CMK (cell line): Measurements from ENCODE around the gene MRPS12.
"Not testable (repeated sequence)": the region's sequence is repeated elsewhere in the genome, so short reads cannot be mapped to it uniquely, and the experiment has no call there.

Experiments used
- DNase-seq: peaks from one replicate; pipeline ENCODE4 v3.0.0-alpha.2; 2010; ENCODE audit warnings: low read depth

The MRPS12 gene

DNA sequence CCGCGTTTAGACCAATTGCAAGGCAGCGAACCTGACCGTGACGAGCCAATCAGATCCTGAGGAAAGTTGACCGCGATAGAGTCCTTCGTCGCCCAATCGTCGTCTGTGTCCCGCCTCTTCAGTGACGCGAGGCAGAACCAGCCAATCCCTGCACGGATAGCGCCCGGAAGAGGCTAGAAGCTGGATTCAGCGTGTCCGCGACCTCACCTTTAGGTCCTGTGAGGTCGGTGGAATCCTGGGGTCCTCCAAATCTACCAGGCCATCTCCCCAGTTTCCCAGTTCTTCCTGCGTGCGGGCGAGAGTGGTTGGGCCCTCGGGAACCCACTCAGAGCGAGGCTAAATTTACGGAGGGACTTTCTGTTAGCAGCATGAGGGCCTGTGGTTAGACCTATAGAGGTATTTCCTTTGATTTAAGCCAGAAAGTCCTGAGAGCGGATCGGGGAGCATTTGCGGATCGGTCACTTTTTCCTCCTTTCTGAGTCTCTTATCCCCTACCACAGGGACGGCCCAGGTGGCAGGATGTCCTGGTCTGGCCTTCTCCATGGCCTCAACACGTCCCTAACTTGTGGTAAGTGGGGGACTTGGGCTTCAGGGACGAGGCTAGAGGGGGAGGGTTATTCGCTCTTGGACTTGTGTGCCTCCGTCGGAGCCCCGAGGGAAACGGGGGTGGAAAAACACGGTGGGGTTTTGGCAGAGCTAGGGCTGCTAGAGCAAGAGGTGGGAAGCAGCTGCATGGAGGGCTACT is at the start of gene MRPS12:
MRPS12 (plus strand) TSS at position 169 of the 745 bp plus-strand sequence; CDS start at position 520, 351 bp downstream.
- DNase-seq: peak; percentile 99

DNA sequence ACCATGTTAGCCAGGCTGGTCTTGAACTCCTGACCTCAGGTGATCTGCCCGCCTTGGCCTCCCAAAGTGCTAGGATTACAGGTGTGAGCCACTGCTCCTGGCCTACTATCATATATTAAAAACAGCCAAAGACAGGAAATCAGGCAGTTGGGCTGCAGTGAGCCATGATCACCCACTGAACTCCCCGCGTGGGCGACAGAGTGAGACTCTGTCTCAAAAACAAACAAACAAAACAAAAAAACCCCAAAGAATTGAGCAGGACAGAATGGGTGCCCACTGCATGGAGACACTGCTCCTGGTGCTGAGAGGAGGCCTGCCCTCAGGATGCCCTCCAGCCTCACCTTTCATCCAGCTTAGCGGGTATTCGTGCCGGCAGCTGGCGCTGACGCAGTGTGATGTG is 47.5 kb upstream of the MRPS12 start:
- no peak for DNase-seq

DNA sequence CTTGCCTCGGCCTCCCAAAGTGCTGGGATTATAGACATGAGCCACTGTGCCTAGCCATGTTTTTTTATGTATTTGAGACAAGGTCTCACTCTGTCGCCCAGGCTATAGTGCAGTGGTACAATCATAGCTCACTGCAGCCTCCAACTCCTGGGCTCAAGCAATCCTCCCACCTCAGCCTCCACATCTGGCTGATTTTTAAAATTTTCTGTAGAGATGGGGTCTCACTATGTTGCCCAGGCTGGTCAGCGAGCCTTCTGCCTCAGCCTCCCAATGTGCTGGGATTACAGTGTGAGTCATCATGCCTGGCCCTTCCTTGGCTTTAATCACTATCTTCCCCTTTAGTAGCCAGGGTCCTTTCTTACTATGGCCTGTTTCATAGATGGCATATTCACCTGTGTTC is 46.1 kb upstream of the MRPS12 start:
- DNase-seq: not testable (repeated sequence)

DNA sequence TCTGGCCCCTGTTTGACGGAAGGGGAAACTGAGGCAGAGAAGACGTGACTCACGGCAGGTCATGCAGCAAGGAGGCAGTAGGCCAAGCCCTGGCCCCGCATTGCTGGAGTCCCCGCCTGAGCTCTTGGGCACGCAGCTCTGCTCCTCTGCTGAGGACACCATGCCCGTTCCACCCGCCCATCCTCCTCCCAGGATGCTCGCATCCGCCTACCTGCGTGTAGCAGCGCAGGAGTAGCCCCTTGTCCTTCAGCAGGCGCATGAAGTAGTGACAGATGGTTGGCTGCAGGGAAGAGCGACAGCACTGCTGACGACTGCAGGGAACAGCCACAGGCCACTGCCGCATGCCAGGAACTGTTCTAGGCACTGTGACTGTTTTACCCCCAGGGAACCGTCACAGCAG is 41.9 kb upstream of the MRPS12 start:
- no peak for DNase-seq

DNA sequence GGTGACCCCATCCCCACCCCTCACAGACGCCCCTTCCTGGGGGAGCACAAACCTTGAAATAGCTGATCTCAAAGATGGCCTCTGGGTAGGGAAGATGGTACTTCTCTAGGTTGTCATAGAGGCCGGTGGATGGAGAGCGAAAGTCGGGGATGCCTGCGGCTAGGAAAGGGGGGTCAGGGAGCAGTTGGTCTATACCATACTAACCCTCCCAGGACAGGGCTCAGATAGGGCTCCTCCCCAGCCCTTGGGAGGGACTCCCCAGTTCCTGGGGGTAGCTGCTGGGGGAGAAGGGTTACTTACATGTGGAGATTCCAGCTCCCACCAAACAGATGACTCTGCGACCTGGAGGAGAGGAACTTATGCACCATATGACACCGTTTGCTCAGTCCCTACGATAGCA is 40.9 kb upstream of the MRPS12 start:
- DNase-seq: no peak

DNA sequence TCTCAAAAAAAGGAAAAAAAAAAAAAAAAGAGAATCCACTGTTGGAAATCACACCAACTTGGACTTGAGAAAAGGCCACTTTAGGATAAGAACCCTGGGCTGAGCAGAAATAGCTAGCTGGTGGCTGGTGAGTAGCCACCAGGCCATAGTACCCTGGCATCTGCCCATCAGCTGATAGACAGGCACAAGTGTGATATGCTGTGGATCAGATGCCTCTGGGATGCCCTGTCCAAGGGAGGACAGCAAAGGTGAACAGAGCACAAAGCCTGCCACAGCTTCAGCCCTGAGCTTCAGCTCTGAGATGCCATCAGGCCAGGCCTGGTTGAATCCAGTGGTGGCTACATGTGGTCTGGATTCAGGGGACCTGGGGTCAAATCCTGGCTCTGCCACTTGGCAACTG is 40.1 kb upstream of the MRPS12 start:
- DNase-seq: no peak

DNA sequence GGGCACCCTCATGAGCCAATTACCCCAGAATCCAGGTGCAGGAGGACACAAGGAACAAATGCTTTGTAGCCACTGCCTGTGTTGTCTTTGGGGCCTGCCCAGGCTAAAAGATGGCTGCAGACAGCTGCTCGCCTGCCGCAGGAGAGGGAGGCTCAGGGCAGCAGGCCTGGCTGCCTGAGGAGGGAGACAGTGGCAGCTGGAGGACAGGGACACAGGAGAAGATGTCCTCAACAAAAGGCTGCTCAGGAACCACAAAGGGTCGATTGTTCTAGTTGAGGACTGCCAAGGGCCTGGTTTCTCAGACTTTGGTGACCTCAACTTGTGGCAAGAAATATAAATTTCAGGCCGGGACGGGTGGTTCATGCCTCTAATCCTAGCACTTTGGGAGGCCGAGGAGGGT is 39.0 kb upstream of the MRPS12 start:
- DNase-seq: no peak

DNA sequence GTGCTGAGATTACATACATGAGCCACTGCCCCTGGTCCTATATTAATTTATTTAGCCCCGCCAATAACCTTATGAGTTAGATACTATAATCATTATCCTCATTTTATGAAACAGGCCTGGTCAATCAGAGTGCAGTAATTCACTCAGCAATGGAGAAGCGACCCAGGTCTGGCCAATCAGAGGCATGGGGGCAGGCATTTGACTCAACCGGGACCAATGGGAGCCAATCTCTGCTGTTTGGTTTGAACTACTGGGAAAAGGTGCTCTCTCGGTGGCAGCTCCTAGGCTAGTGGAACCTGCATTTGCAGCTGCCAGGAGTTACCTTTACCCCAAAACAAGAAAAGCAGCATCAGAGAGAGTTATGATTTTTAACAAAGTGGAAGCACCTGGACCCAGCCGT is 37.9 kb upstream of the MRPS12 start:
- DNase-seq: no peak

DNA sequence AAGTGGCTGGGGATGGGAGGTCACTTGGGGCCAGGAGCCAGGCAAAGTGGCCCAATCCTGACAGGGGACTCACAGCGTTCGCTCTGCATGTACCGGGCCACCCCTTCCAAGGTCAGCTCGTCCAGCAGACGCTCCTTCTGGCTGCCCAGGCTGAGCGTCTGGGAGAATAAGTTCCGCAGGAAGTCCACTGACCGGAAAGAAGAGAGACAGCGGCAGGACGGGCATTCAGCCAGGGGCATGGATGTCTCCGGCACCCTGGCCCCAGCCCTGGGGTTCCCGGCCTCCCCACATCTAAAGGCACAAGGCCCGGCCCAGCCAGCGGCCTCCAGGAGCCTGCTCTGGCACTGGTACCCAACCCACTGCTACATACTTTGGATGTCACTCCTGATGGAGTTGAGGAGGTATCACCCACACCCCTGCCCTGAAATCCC is 37.4 kb upstream of the MRPS12 start:
- no peak for DNase-seq

DNA sequence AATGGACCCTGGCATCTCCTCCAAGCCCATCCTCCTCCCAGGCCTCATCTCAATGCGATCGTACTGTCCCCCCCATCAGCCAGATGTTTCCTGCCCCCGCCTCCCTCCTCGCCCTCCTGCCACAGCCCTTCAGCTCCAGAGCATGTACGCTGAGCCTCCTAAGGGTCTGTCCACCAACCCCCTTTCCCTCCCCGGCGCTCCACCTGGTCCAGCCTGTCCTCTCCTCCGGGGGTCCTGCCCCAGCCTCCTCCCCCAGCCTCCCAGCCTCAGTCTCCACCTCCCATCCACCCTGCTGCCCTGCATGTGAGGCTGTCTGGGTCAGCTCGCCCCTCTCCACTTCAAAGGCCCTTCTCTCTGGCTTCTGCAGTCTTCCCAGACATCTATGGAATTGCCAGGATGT is 35.8 kb upstream of the MRPS12 start:
- DNase-seq: no peak

DNA sequence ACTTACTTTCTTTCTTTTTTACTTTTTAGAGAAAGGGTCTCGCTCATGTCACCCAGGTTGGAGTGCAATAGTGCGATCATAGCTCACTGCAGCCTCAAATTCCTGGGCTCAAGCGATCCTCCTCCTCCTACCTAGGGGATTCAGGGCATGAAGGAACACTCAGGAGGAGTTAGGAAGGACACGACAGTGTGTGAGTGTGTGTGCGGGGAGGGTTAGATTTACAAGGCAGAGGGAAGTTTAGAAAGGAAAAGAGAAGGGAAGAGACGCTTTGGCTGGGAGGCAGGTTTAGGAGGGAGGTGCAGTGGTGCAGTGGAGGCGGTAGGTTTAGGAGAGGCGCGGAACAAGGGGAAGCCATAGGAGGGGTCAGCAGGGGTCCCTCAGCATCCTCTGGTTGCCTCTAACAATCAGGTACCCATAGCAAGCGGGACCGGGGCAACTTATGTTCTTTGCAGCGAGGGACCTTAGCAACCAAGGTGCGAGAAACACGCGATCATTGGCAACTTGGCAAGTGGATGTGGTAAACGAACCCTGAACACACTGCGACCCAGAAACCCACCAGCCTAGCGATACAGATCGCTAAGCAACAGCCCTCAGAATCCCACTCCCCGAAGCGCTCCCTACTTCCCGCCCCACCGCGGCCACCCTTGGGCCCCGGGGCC is 31.8 kb upstream of the MRPS12 start:
- DNase-seq: no peak

DNA sequence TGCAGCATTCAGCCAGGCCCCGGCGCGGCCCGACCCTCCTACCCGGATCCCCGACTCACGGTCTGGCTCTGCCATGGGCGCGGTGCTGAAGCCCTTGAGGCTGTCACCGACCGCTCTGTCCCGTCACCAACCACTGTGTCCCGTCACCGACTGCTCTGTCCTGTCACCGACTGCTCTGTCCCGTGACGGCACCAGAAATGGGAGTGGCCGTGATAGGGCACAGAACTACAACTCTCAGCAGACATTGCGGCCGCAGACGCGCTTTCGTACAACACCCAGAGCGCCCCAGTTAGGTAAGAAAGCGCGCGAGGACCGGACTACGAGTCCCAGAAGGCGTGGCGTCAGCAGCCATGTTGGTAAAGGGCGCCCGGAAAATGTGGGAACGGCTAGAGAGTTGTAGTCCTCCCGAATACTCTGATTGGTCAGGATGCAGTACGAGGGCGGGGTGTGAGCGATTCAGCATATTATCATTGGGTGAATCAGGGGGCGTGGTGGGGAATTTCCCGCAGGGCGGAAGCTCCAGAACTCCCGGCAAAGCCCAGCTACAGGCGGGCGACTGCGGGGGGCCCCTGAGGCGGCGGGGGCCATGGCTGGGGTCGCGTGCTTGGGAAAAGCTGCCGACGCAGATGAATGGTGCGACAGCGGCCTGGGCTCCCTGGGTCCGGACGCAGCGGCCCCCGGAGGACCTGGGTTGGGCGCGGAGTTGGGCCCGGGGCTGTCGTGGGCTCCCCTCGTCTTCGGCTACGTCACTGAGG is 31.1 kb upstream of the MRPS12 start, which contains the start of the genes NFKBIB and SIRT2:
NFKBIB (plus strand) TSS at position 523 of the 755 bp plus-strand sequence; CDS start at position 587, 64 bp downstream.
SIRT2 (minus strand) TSS at position 172 of the 755 bp plus-strand sequence; CDS start at position 75, 97 bp downstream.
- DNase-seq: peak; percentile 99

DNA sequence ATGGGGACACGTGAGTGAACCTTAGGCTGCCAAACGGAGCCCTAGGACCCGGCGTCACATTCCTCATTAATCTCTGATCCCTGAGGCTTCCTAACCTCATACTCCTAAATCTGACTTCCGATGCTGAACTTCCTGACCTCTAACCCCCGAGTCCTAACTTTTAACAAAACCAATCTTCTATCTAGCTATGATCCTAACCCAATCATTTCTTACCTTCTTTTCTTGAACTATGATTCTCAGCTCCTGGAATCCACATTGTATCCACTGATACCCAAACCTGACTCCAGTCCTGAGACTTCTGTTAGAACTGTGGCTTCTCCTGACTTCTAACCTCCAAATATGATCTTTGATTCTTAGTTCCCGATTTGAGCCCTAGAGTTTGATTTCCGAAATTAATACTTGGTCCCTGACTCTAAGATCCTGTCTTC is 30.5 kb upstream of the MRPS12 start:
- no peak for DNase-seq

DNA sequence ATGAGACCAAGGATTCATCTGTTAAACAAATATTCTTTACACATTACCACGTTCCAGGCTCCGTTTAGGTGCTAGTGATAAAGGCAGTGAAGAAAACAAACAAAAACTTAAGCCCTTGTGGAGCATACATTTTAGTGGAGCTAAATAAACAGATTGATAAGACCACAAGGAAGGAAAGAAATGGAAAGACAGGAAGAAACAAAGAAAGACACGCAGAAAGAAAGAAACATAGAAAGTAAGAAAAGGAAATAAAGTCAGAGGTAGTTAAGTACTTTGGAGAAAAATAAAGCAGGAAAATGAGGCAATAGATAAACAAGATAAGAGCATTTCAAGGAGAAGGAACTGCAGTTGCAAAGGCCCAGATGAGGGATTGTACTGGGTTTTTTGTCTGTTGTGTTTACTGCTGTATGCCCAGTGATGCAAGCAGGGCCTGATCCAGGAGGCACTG is 30.0 kb upstream of the MRPS12 start:
- no peak for DNase-seq

DNA sequence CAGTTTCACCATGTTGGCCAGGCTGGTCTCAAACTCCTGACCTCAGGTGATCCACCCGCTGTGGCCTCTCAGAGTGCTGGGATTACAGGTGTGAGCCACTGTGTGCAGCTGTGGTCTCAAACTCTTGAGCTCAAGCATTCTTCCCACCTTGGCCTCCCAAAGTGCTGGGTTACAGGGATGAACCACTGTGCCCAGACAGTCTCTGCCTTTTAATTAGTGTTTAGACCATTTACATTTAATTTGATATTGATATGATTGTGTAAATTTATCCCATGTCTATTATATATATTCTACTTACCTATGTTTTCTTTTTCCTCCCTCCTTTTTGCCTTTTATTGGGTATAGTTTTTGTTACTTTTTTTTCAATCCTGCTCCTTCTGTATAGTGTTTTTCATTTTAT is 29.1 kb upstream of the MRPS12 start:
- DNase-seq: no peak

DNA sequence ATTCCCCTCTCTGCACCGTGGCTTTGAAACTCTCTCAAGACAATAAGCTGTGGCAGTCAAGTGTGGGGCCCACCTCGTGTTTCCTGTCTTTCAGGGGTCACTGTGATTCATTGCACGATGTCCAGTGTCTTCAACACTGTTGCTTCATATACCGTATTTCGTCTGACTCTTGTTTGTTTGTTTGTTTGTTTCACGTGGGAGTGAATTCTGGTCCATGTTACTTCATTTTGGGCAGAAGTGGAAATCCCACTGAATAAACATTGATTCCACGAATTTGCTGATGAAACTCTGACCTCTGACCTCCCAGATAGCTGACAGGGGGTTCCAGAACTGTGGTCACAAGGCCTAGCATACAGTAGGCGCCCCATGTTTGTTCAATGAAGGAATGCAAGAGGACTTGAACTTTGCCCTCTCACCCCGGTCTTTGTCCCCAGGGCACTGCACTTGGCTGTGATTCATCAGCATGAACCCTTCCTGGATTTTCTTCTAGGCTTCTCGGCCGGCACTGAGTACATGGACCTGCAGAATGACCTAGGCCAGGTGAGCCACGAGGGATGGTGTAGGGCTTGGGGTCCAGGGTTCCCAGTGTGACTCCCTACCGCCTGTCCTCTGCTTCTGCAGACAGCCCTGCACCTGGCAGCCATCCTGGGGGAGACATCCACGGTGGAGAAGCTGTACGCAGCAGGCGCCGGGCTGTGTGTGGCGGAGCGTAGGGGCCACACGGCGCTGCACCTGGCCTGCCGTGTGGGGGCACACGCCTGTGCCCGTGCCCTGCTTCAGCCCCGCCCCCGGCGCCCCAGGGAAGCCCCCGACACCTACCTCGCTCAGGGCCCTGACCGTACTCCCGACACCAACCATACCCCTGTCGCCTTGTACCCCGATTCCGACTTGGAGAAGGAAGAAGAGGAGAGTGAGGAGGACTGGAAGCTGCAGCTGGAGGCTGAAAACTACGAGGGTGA is 25.9 kb upstream of the MRPS12 start:
- DNase-seq: no peak

DNA sequence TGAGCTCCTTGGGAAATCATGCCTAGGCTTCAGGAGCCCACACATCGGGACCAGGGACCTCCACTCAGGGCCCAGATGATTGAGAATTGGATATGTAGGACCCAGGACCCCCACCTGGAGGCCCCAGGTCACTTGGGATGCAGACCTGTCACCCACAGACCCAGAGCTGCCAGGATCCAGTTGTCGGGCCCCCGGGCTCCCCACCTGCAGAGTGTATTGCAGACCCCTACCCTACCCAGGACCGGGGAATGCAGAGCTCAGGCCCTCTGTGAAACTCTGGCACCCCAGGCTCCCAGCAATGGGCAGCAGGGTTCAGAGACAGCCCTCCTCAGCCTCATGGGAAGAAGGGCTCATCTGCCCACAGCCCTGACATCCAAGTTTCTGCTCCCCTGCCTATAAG is 25.1 kb upstream of the MRPS12 start:
- no peak for DNase-seq

DNA sequence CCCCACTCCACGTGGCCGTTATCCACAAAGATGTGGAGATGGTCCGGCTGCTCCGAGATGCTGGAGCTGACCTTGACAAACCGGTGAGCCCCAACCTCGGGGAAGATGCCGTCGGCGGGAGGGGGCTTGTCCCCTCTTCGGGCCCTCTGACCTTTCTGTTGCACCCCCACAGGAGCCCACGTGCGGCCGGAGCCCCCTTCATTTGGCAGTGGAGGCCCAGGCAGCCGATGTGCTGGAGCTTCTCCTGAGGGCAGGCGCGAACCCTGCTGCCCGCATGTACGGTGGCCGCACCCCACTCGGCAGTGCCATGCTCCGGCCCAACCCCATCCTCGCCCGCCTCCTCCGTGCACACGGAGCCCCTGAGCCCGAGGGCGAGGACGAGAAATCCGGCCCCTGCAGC is 23.5 kb upstream of the MRPS12 start:
- DNase-seq: no peak

DNA sequence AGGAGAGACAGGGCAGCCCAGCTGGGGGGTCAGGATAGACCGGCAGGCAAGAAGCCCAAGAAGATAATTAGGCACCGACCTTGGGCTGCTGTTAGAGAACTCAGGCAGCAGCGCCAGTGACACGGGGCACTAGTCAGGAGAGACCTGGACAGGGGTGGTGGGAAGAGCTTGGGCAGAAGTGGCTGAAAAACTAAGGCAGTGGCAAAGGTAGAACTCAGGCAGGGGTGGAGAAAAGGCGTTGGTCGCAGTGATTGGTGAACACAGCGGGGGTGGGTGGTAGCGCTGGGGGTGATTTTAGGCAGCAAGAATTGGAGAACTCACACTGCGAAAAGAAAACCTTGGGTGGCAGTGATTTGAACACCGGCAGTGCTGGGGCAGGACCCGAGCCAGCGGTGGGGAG is 23.1 kb upstream of the MRPS12 start:
- no peak for DNase-seq

DNA sequence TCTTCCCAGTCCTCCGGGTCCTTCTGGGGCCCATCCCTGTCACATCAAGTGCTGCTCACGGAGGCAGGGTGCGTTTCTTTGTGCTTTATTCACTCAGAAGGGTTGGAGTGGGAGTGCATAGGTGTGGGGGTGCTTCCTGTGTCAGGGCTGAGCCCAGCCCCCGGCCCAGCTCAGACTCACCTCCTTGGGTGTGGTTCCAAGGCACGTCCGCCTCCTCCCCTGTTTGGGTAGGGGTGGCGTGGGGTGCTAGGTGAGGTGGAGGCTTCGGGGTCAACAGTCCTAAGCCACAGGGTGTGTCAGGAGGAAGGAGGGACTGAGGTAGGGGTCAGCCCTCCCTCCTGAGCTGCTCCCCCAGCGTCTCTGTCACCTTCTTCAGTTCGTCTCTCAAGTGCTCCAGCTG is 21.8 kb upstream of the MRPS12 start:
- no peak for DNase-seq

DNA sequence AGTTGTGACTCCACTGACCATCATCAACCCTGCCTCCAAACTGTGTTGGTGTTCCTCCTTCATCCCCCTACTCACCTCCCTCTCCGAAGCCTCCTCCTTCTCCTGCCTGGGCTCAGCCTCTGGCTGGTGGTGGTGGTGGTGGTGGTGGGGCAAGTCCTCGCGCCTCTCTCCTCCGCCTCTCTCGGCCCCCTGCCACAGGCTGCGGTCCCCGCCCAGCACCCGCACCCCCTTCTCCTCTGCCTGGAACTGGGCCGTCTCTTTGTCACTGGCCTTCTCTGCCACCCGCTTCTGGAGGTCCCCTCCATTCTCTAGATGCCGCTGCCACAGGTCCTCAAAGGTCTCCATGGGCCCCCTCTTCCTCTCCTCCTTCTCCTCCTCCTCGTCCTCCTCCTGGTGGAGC is 20.3 kb upstream of the MRPS12 start:
- no peak for DNase-seq
